IPS-11a (cell line): ENCODE measurements around the gene CCDC60.

Experiments
- H3K4me3 ChIP-seq: one replicate; pipeline ENCODE4 v1.5.1; 2013; ENCODE audit warnings: low read depth, low read length, control low read depth

Gene CCDC60

GRCh38 chr12:119334430-119335170, at the start of gene CCDC60:
CCDC60 (plus strand) TSS chr12:119334729; CDS start chr12:119335177, 448 bp downstream.
- no peak within 1 kb of the TSS for H3K4me3 ChIP-seq

GRCh38 chr12:119288576-119288975, 46.0 kb upstream of the CCDC60 start:
- no peak overlapping the region for H3K4me3 ChIP-seq

- no peak overlapping the region for H3K4me3 ChIP-seq
These were observed 41.5 kb upstream of the CCDC60 start for GRCh38 chr12:119292893-119293630.

- no peak overlapping the region for H3K4me3 ChIP-seq
These were observed 40.3 kb upstream of the CCDC60 start for GRCh38 chr12:119294211-119294610.

- no peak overlapping the region for H3K4me3 ChIP-seq
These were observed 38.0 kb upstream of the CCDC60 start for GRCh38 chr12:119296535-119296934.

GRCh38 chr12:119299130-119299529, 35.4 kb upstream of the CCDC60 start:
- no peak overlapping the region for H3K4me3 ChIP-seq

- H3K4me3 ChIP-seq: no peak overlapping the region
These were observed 33.1 kb upstream of the CCDC60 start for GRCh38 chr12:119301379-119301778.

- no peak overlapping the region for H3K4me3 ChIP-seq
These were observed 32.0 kb upstream of the CCDC60 start for GRCh38 chr12:119302451-119303080.

GRCh38 chr12:119306593-119306992, 27.9 kb upstream of the CCDC60 start:
- no peak overlapping the region for H3K4me3 ChIP-seq

- H3K4me3 ChIP-seq: no peak overlapping the region
These were observed 26.8 kb upstream of the CCDC60 start for GRCh38 chr12:119307747-119308146.

GRCh38 chr12:119308708-119309456, 25.6 kb upstream of the CCDC60 start:
- H3K4me3 ChIP-seq: no peak overlapping the region

GRCh38 chr12:119311878-119312277, 22.7 kb upstream of the CCDC60 start:
- no peak overlapping the region for H3K4me3 ChIP-seq

- no peak overlapping the region for H3K4me3 ChIP-seq
These were observed 21.6 kb upstream of the CCDC60 start for GRCh38 chr12:119312904-119313303.

- H3K4me3 ChIP-seq: no peak overlapping the region
These were observed 20.2 kb upstream of the CCDC60 start for GRCh38 chr12:119314290-119314689.

GRCh38 chr12:119319638-119320037, 14.9 kb upstream of the CCDC60 start:
- no peak overlapping the region for H3K4me3 ChIP-seq

GRCh38 chr12:119320678-119321077, 13.9 kb upstream of the CCDC60 start:
- H3K4me3 ChIP-seq: no peak overlapping the region

GRCh38 chr12:119322301-119322723, 12.2 kb upstream of the CCDC60 start:
- H3K4me3 ChIP-seq: no peak overlapping the region

- H3K4me3 ChIP-seq: no peak overlapping the region
These were observed 8.7 kb upstream of the CCDC60 start for GRCh38 chr12:119325813-119326212.

- H3K4me3 ChIP-seq: no peak overlapping the region
These were observed 8.2 kb upstream of the CCDC60 start for GRCh38 chr12:119326341-119326740.

- no peak overlapping the region for H3K4me3 ChIP-seq
These were observed 7.1 kb upstream of the CCDC60 start for GRCh38 chr12:119327471-119327870.

- H3K4me3 ChIP-seq: no peak overlapping the region
These were observed 6.4 kb upstream of the CCDC60 start for GRCh38 chr12:119328111-119328510.
